HG03378 (cell line): Measurements from ENCODE around the gene TPTE2.
A peak's percentile ranks its signal among the peaks of the same experiment; 100 is the strongest.
"Not testable (repeated sequence)": the region's sequence is repeated elsewhere in the genome, so short reads cannot be mapped to it uniquely, and the experiment has no call there.

Experiments
- ATAC-seq: cut with Tn5 transposase; IDR thresholded peaks from one replicate; pipeline ENCODE4 v1.9.1; 2021; ENCODE audit warnings: mild to moderate bottlenecking, moderate library complexity; ENCODE audit not compliant: unreplicated experiment

The TPTE2 gene

GRCh38 chr13:19561127-19561582 lies at the start of gene TPTE2:
TSS of gene TPTE2 (minus strand) at chr13:19561532. CDS start at chr13:19503234, 58,298 bp downstream.
- ATAC-seq = not testable (repeated sequence)

DNA sequence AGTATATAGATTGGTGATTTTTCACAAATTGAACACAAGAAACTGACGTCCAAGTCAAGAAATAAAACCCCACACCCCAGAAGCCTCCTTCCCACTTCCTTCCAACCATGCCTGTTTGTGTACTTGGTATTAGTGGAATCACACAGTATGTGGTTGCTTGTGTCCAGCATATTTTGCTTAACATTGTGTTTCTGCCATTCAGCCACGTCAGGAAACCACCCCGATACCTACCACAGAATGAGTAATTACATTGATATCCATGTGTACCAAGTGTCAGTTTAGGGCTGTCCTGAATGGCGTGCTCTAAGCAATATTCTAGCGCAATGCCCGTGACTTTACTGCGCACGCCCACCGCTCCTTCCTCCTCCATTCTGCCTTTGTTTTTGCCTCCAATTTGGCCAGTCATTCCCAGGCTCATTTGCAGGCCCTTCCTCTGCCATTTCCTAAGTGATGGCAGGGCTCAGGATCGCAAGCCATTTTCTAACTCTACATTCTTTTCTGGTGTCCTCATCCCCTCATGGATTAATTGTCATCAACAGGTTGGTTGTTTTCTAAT lies 46.3 kb upstream of the TPTE2 start:
- ATAC-seq = no peak

- no peak for ATAC-seq
Observed at GRCh38 chr13:19606737-19607136, 45.4 kb upstream of the TPTE2 start.

- ATAC-seq = no peak
Observed at GRCh38 chr13:19606152-19606551, 44.8 kb upstream of the TPTE2 start.

DNA sequence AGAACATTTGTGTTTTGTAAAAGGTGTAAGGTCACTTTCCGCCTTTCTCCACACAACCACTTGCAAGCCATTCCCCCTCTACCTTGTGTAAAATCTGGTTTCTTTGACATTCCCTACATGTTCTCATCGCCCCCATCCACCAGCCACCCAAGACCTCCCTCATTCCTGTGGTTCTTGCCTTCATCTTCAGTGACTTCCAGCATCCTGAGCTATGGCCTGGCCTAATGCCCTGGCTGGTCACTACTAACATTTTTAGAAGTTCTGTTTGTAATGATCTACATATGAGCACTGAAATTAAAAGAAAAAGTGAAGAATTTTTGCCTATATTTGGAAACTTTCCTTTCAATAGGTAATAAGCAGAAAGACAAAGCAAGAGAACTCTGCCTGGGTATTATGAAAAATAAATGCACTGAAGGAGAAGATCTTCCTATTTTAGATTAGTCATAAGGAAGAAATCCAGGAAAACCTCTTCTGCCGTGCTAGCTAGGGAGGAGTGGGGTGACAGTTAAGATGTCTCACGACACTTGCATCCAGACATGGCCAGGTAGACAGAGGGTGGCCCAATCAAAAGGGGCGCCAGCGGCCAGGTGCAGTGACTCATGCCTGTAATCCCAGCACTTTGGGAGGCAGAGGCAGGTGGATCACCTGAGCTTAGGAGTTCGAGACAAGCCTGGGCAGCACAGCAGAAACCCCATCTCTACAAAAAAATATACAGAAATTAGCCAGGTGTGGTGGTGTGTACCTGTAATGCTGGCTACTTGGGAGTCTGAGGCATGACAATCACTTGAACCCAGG lies 44.0 kb upstream of the TPTE2 start:
- ATAC-seq = no peak

GRCh38 chr13:19604306-19604705 lies 43.0 kb upstream of the TPTE2 start:
- ATAC-seq = no peak

- ATAC-seq = peak; percentile 65
Observed at GRCh38 chr13:19601749-19602725, 40.7 kb upstream of the TPTE2 start.

- no peak for ATAC-seq
Observed at GRCh38 chr13:19597523-19597922, 36.2 kb upstream of the TPTE2 start.

GRCh38 chr13:19596960-19597361 lies 35.6 kb upstream of the TPTE2 start:
- no peak for ATAC-seq

DNA sequence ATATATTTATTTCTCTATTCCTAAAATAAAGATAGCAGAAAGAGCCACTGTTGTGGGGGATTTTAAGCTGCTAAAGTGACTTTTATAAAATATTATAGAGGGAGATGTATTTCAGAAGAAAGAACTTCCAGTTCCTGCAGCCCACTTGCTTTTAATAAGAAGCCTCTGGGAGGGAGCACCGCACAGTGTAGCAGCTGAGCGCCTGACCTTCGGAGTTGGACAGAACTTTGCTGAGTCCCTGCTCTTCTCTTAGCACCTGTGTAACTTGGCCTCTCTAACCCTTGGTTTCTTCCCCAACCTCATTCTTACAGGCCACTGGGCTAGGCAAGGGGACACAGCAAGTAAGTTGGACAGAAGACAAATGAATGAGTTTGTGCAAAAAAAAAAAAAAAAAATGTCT lies 34.8 kb upstream of the TPTE2 start:
- no peak for ATAC-seq

- no peak for ATAC-seq
Observed at GRCh38 chr13:19592657-19593180, 31.4 kb upstream of the TPTE2 start.

GRCh38 chr13:19591864-19592263 lies 30.5 kb upstream of the TPTE2 start:
- no peak for ATAC-seq

DNA sequence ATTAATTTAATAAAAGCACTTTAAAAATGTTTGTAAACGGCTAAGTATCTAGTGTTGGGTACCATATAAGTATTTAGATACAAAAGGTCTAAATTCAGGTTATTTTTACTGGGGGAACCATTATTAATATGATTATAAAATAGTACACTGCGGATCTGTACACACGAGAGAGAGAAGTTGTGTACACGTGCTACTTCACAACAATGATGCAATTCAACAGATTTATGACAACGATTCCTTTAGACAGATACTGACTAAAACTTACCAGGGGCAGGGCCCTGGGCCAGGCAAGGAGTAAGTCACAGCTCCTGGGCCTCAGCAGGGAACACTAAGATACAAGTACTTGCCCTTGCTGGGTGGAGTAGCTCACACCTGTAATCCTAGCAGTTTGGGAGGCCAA lies 29.1 kb upstream of the TPTE2 start:
- no peak for ATAC-seq

GRCh38 chr13:19589312-19589711 lies 28.0 kb upstream of the TPTE2 start:
- no peak for ATAC-seq

DNA sequence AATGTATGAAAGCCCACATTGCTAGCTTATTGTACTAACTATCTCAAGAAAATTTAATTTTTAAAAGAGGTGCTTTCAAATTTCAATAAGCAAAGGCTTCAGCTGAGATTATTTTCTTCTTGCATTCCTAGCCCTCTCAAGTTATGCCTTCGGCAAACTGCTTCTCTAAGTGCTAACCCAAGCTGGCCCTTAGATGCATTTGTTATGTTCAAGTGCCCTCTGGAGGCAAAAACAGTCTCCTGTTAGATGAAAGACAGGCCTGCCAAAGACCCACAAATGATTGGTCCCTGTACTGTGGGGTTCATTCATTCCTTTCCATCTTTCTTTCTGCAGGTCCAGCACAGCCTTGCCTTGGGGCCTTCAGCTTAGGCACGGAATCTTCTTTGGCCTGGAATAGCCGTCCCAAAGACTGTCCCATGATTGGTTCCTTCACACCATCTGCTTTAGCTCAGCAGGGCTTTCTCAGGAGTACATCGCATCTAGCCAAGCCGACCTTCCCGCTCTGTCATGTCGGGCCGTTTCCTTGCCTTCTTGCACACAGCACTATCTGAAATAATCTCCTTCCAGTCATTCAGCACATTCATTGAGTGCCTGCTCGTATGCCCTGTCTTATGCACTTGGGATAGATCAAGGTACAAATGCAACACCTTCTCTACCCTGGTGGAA lies 26.4 kb upstream of the TPTE2 start:
- ATAC-seq = peak; percentile 70

DNA sequence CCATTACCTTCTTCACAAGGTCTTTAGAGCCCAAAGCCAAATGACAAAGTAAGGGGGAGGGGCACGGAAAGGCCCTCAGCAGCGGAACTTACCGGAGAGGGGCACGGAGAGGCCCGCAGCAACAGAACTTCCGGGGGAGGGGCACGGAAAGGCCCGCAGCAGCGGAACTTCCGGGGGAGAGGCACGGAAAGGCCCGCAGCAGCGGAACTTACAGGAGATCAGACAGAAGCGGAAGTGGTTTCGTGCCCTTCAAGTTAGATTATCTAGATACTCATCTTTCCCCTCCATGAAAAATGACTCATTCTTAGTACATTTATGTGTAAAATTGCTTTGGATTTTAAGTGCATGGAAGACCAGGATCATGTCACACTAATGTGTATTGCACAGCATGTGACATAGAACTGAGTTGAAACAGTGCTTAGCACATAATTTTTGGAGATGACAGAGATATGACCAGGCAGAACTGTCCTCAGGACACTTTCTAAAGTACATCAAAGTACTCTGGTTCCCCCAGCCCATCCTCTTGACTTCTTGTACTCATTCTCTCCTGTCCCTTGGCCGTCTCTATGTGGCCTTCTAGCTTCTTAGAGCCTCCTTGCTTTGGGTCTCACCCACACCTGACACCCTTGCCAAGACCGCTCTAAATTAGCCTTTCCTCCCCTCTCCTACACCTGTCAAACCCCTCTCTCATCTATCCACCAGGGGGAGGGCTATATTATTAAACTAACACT lies 25.7 kb upstream of the TPTE2 start:
- ATAC-seq = peak; percentile 68

DNA sequence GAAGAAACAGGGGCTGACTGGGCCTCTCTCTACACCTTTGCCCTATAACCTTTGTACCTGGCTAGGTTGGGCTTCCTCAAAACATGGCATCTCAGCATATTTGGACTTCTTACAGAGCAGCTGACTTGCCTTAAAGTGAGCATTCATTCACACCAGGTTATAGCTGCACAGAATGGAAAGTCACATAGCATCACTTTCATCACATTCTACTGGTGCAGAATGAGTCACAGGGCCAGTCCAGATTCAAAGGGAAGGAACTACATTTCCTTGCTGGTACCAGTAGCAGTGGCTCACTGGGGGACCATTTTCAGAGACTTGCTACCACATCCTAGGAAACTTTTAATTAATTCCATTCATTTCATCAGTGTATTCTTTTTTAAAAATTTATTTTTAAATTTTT lies 20.3 kb upstream of the TPTE2 start:
- ATAC-seq = no peak

DNA sequence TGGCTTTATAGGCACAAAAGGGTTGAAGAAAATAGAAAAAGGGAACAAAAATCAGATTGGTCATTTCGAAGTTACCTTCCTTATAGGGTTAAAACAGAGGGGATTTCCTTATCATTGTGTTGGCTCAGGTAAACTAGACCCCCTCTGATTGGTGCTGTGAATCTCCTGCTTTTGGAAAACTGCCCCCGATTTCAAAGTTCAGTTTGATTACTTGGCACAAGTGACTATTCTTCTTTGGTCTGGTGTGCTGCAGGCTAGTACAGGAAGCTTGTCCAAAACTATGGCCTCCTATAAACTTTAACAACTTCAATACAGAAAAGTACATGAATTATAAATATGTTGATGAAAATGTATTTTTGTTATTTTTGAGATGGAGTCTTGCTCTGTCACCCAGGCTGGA lies 13.9 kb upstream of the TPTE2 start:
- no peak for ATAC-seq

- ATAC-seq = no peak
Observed at GRCh38 chr13:19573120-19573716, 11.9 kb upstream of the TPTE2 start.

GRCh38 chr13:19572280-19572679 lies 10.9 kb upstream of the TPTE2 start:
- ATAC-seq = no peak
